HCT116 (cell line): ENCODE data around the gene FAM118A. TPM values are rescaled to one million over a fixed set of nuclear protein-coding genes. Genes with fewer than 3 reads are reported as not detected.

Experiments
- ATAC-seq: fragments of 200-7000 bp; cut with Tn5 transposase; 2 replicates; pipeline ENCODE4 v1.9.1; 2020; ENCODE audit warnings: mild to moderate bottlenecking, moderate library complexity
- BruUV-seq: library from RNA; stranded (reverse); fragments of 400-500 nt; replicated peaks from 2 replicates; lab custom pipeline; 2021; lab: Mats Ljungman, UMichigan
- CTCF ChIA-PET: fragments of 300-600 bp; sonication (Branson Sonifier 250); formaldehyde crosslinking; loops from one replicate; lab custom pipeline; 2021; ENCODE audit warnings: antibody characterized with exemption; lab: Charles Lee
- POLR2A ChIA-PET: fragments of 300-600, 350-600 bp; sonication (Branson Sonifier 250); formaldehyde crosslinking; loops from one replicate; lab custom pipeline; 2021; ENCODE audit warnings: antibody characterized with exemption; lab: Charles Lee
- RAD21 ChIA-PET, 2 experiments: fragments of 300-600 bp; sonication (Branson Sonifier 250); formaldehyde crosslinking; loops; one replicate each; lab custom pipeline; 2023; ENCODE audit warnings: low total read pairs in 2 of 2; ENCODE audit not compliant: uncharacterized antibody in 2 of 2, unreplicated experiment in 2 of 2, low non-redundant PET in 1 of 2; lab: Charles Lee
- DNase-seq: peaks from one replicate; pipeline ENCODE4 v3.0.0-alpha.2; 2010; ENCODE audit warnings: low read depth, low spot score
- H2AFZ ChIP-seq: fragments of 200-600 bp; shearing (Covaris generic), sonication (generic); 2 replicates; pipeline ENCODE4 v1.6.1; 2017; ENCODE audit warnings: low read depth, mixed run types, mixed read lengths, antibody characterized with exemption, low read length; ENCODE audit not compliant: poor library complexity, severe bottlenecking
- H3K27ac ChIP-seq: 2 replicates; pipeline ENCODE4 v1.5.1; 2012; ENCODE audit warnings: low read depth, low read length
- H3K27me3 ChIP-seq: fragments of 200-600 bp; sonication (generic); 2 replicates; pipeline ENCODE4 v1.6.1; 2016; ENCODE audit warnings: mixed run types, low read length, mixed read lengths; ENCODE audit not compliant: insufficient read depth
- H3K36me3 ChIP-seq, 2 experiments: fragments of 200-500 bp in 1 of 2; fragments of 200-600 bp in 1 of 2; sonication (Bioruptor generic) in 1 of 2; sonication (generic) in 1 of 2; 2 replicates each; pipeline versions ENCODE4 v1.5.1 to v1.6.1; 2014 to 2016; ENCODE audit warnings: low read length in 2 of 2, inconsistent platforms in 1 of 2, mixed read lengths in 1 of 2, mixed run types in 1 of 2; ENCODE audit not compliant: insufficient read depth in 2 of 2, control insufficient read depth in 1 of 2
- H3K4me1 ChIP-seq, 2 experiments: fragments of 200-600 bp in 1 of 2; sonication (generic) in 1 of 2; 2 replicates each; pipeline versions ENCODE4 v1.5.1 to v1.6.1; 2012 to 2017; ENCODE audit warnings: low read length in 2 of 2, inconsistent platforms in 1 of 2, mild to moderate bottlenecking in 1 of 2, mixed read lengths in 1 of 2, mixed run types in 1 of 2, moderate library complexity in 1 of 2; ENCODE audit not compliant: insufficient read depth in 2 of 2, control insufficient read depth in 1 of 2
- H3K4me2 ChIP-seq: fragments of 200-600 bp; sonication (generic); 2 replicates; pipeline ENCODE4 v1.6.1; 2017; ENCODE audit warnings: mixed run types, low read length, mixed read lengths
- H3K4me3 ChIP-seq, 2 experiments: fragments of 200-600 bp in 1 of 2; sonication (generic) in 1 of 2; replicated peaks in 1 of 2; 2 replicates each; pipeline ENCODE4 v1.5.1; 2011 to 2016; ENCODE audit warnings: low read length in 2 of 2, control low read depth in 1 of 2, low read depth in 1 of 2, mild to moderate bottlenecking in 1 of 2, mixed read lengths in 1 of 2, mixed run types in 1 of 2
- H3K79me2 ChIP-seq: fragments of 200-600 bp; sonication (generic); 2 replicates; pipeline ENCODE4 v1.6.1; 2017; ENCODE audit warnings: mild to moderate bottlenecking, mixed run types, low read length, moderate library complexity, mixed read lengths; ENCODE audit not compliant: insufficient read depth
- H3K9ac ChIP-seq: fragments of 200-600 bp; sonication (generic); 2 replicates; pipeline ENCODE4 v1.6.1; 2016; ENCODE audit warnings: low read length, mixed read lengths
- H3K9me2 ChIP-seq: fragments of 200-600 bp; sonication (generic), shearing (Covaris generic); 2 replicates; pipeline ENCODE4 v1.6.1; 2017; ENCODE audit warnings: mixed run types, mild to moderate bottlenecking, moderate library complexity; ENCODE audit not compliant: insufficient read depth
- H3K9me3 ChIP-seq, 2 experiments: fragments of 200-500 bp in 1 of 2; fragments of 200-600 bp in 1 of 2; sonication (Bioruptor generic) in 1 of 2; sonication (generic) in 1 of 2; 2 replicates each; pipeline ENCODE4 v1.6.1; 2014 to 2017; ENCODE audit warnings: low read length in 2 of 2, mixed read lengths in 2 of 2, inconsistent platforms in 1 of 2, low read depth in 1 of 2, mild to moderate bottlenecking in 1 of 2, mixed run types in 1 of 2, moderate library complexity in 1 of 2; ENCODE audit not compliant: control insufficient read depth in 1 of 2, insufficient read depth in 1 of 2
- H4K20me1 ChIP-seq: fragments of 200-600 bp; sonication (generic), shearing (Covaris generic); 2 replicates; pipeline ENCODE4 v1.6.1; 2017; ENCODE audit warnings: mixed run types, mild to moderate bottlenecking, moderate library complexity; ENCODE audit not compliant: insufficient read depth
- CBX3 ChIP-seq: IDR thresholded peaks from 2 replicates; pipeline ENCODE4 v1.6.1; 2012; ENCODE audit warnings: low read depth
- CEBPB ChIP-seq: IDR thresholded peaks from 2 replicates; pipeline ENCODE4 v1.6.1; 2012; ENCODE audit warnings: low read depth
- EGR1 ChIP-seq: IDR thresholded peaks from 2 replicates; pipeline ENCODE4 v1.6.1; 2012; ENCODE audit warnings: low read depth
- ELF1 ChIP-seq: IDR thresholded peaks from 2 replicates; pipeline ENCODE4 v1.6.1; 2012; ENCODE audit warnings: low read depth, borderline replicate concordance
- EZH2 ChIP-seq: fragments of 200-600 bp; sonication (generic); IDR thresholded peaks from 2 replicates; pipeline ENCODE4 v1.6.1; 2017; ENCODE audit warnings: antibody characterized with exemption, mixed run types
- EZH2phosphoT487 ChIP-seq: fragments of 200-600 bp; IDR thresholded peaks from 2 replicates; pipeline ENCODE4 v1.6.1; 2018; ENCODE audit warnings: antibody characterized with exemption, borderline replicate concordance
- FOSL1 ChIP-seq: IDR thresholded peaks from 2 replicates; pipeline ENCODE4 v1.6.1; 2012; ENCODE audit warnings: low read depth
- POLR2A ChIP-seq: IDR thresholded peaks from 2 replicates; pipeline ENCODE4 v1.7.0; 2011; ENCODE audit warnings: borderline replicate concordance; ENCODE audit not compliant: insufficient read depth, insufficient read length; ENCODE audit errors: extremely low read depth
- RAD21 ChIP-seq: IDR thresholded peaks from 2 replicates; pipeline ENCODE4 v1.6.1; 2012; ENCODE audit warnings: low read depth, mild to moderate bottlenecking
- SIN3A ChIP-seq: IDR thresholded peaks from 2 replicates; pipeline ENCODE4 v1.6.1; 2012; ENCODE audit warnings: low read depth
- SP1 ChIP-seq: IDR thresholded peaks from 2 replicates; pipeline ENCODE4 v1.6.1; 2012; ENCODE audit warnings: low read depth
- TCF7L2 ChIP-seq: IDR thresholded peaks from 2 replicates; pipeline ENCODE4 v1.7.0; 2011; ENCODE audit warnings: borderline replicate concordance, inconsistent platforms; ENCODE audit not compliant: insufficient read depth, insufficient read length; ENCODE audit errors: extremely low read depth
- YY1 ChIP-seq: IDR thresholded peaks from 2 replicates; pipeline ENCODE4 v1.6.1; 2011; ENCODE audit warnings: low read length, low read depth, moderate library complexity, mild to moderate bottlenecking; ENCODE audit not compliant: insufficient replicate concordance; ENCODE audit errors: extremely low read depth
- ZFX ChIP-seq: fragments of 450-650 bp; IDR thresholded peaks from 2 replicates; pipeline ENCODE4 v1.6.1; 2017
- ZNF274 ChIP-seq: fragments of 200-500 bp; sonication (Bioruptor generic); IDR thresholded peaks from 2 replicates; pipeline ENCODE4 v1.6.1; 2014; ENCODE audit warnings: mild to moderate bottlenecking, low read depth, low read length, inconsistent platforms
- intact Hi-C: fragments of 100-400 bp; cut with micrococcal nuclease; formaldehyde crosslinking; loops from 2 replicates; pipeline ENCODE4 v1.10.0; 2022
- total RNA-seq: library from RNA; stranded (reverse); gene quantifications from one replicate; pipeline ENCODE4 v1.2.1, GENCODE V29; 2021; ENCODE audit not compliant: unreplicated experiment
- TF ChIP-seq, protein P1 (sequence below): IDR thresholded peaks from 2 replicates; pipeline ENCODE4 v1.6.1; 2012
- TF ChIP-seq, protein P2 (sequence below): IDR thresholded peaks from 2 replicates; pipeline ENCODE4 v1.6.1; 2012
- TF ChIP-seq, protein P3 (sequence below): IDR thresholded peaks from 2 replicates; pipeline ENCODE4 v1.6.1; 2011; ENCODE audit warnings: mild to moderate bottlenecking, low read length, moderate library complexity; ENCODE audit not compliant: insufficient replicate concordance; ENCODE audit errors: extremely low read depth
- TF ChIP-seq, protein P4 (sequence below), 3 experiments: fragments of 200-600 bp in 1 of 3; sonication (generic) in 1 of 3; IDR thresholded peaks in 2 of 3; conservative IDR thresholded peaks in 1 of 3; 2 replicates each; pipeline ENCODE4 v1.5.1; 2012 to 2017; ENCODE audit warnings: low read depth in 2 of 3, low read length in 2 of 3, antibody characterized with exemption in 1 of 3, borderline replicate concordance in 1 of 3, control low read depth in 1 of 3, mild to moderate bottlenecking in 1 of 3, mixed read lengths in 1 of 3, mixed run types in 1 of 3, moderate library complexity in 1 of 3; ENCODE audit not compliant: insufficient read depth in 1 of 3

FAM118A gene
- total RNA-seq, 1 experiment from 2014 or later, result 43.2 TPM

DNA sequence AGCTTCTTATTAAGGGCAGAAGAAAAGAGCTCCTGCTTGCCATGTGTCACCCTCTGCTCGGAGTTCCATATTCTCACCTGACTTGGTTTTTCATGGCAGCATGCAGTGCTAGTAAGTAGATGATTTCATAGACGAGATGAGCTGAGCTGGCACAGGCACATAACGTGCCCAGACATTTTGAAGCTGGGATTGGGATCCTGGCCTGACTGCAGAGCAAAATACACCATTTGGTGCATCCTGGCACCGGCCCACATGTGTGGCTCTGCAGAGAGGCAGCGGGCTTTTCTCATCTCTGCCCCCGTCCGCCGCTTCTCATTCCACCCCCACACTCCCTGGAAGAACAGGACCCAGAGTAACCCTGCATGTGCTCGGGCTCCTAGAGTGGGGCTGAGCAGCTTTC, 24.8 kb downstream of the FAM118A start:
- no TSS peak for BruUV-seq
- Histone ChIP-seq H2AFZ (no peak overlapping the region), H3K79me2 (no peaks in the 10 kb centered on the region), H3K36me3 (peaks cover 19 to 38% of the 10 kb centered on the region in 2 experiments; a peak in 3 of 4 replicates), H3K9ac (no peak overlapping the region), H3K4me3 (no peak overlapping the region), H3K27ac (no peak overlapping the region), H3K9me3 (no peaks in the 10 kb centered on the region), H3K4me1 (no peaks in the 10 kb centered on the region), H3K4me2 (no peak overlapping the region), H3K9me2 (no peaks in the 10 kb centered on the region), H4K20me1 (no peaks in the 10 kb centered on the region), H3K27me3 (no peaks in the 10 kb centered on the region)
- CTCF ChIA-PET, result no interaction called here
- no peak for ATAC-seq
- RAD21 ChIA-PET, result no interaction called here
- intact Hi-C loops, result no loop called here
- no peak for DNase-seq
- POLR2A ChIA-PET, result no interaction called here
- TF ChIP-seq POLR2A, result no peak
- no peak for TF ChIP-seq TCF7L2
- TF ChIP-seq YY1, result no peak
- no peak for TF ChIP-seq RAD21
- TF ChIP-seq SP1, result no peak
- TF ChIP-seq ZNF274, result no peak
- TF ChIP-seq FOSL1, result no peak
- TF ChIP-seq SIN3A, result no peak
- no peak for TF ChIP-seq EZH2phosphoT487
- TF ChIP-seq, protein P1, sequence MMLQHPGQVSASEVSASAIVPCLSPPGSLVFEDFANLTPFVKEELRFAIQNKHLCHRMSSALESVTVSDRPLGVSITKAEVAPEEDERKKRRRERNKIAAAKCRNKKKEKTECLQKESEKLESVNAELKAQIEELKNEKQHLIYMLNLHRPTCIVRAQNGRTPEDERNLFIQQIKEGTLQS, result no peak
- TF ChIP-seq, protein P2, sequence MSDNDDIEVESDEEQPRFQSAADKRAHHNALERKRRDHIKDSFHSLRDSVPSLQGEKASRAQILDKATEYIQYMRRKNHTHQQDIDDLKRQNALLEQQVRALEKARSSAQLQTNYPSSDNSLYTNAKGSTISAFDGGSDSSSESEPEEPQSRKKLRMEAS, result no peak
- TF ChIP-seq, protein P3, sequence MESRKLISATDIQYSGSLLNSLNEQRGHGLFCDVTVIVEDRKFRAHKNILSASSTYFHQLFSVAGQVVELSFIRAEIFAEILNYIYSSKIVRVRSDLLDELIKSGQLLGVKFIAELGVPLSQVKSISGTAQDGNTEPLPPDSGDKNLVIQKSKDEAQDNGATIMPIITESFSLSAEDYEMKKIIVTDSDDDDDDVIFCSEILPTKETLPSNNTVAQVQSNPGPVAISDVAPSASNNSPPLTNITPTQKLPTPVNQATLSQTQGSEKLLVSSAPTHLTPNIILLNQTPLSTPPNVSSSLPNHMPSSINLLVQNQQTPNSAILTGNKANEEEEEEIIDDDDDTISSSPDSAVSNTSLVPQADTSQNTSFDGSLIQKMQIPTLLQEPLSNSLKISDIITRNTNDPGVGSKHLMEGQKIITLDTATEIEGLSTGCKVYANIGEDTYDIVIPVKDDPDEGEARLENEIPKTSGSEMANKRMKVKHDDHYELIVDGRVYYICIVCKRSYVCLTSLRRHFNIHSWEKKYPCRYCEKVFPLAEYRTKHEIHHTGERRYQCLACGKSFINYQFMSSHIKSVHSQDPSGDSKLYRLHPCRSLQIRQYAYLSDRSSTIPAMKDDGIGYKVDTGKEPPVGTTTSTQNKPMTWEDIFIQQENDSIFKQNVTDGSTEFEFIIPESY, result no peak
- no peak for TF ChIP-seq EGR1
- TF ChIP-seq ELF1, result no peak
- TF ChIP-seq CEBPB, result no peak
- no peak for TF ChIP-seq CBX3
- TF ChIP-seq EZH2, result no peak
- TF ChIP-seq, protein P4, sequence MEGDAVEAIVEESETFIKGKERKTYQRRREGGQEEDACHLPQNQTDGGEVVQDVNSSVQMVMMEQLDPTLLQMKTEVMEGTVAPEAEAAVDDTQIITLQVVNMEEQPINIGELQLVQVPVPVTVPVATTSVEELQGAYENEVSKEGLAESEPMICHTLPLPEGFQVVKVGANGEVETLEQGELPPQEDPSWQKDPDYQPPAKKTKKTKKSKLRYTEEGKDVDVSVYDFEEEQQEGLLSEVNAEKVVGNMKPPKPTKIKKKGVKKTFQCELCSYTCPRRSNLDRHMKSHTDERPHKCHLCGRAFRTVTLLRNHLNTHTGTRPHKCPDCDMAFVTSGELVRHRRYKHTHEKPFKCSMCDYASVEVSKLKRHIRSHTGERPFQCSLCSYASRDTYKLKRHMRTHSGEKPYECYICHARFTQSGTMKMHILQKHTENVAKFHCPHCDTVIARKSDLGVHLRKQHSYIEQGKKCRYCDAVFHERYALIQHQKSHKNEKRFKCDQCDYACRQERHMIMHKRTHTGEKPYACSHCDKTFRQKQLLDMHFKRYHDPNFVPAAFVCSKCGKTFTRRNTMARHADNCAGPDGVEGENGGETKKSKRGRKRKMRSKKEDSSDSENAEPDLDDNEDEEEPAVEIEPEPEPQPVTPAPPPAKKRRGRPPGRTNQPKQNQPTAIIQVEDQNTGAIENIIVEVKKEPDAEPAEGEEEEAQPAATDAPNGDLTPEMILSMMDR (IDR thresholded peaks at IDR 0.05 in 2 of 3, conservative IDR thresholded peaks at IDR 0.05 in 1 of 3; ENCODE audit: borderline replicate concordance in 1 of 3, insufficient read depth in 1 of 3, low read depth in 2 of 3, low read length in 2 of 3), result no peak
- no peak for TF ChIP-seq ZFX
- TF ChIP-seq, all 23 proteins: peak for 0
